WERI-Rb-1 (cell line): Measurements from ENCODE around the gene ZCCHC2.

Experiments
- DNase-seq: peaks from one replicate; pipeline ENCODE4 v3.0.0-alpha.2; 2020
- H3K27ac ChIP-seq: fragments of 250-450 bp; sonication (Bioruptor Pico); 2 replicates; pipeline ENCODE4 v1.5.1; 2020; ENCODE audit warnings: mild to moderate bottlenecking, moderate library complexity
- H3K27me3 ChIP-seq: fragments of 250-450 bp; sonication (Bioruptor Pico); 2 replicates; pipeline ENCODE4 v1.5.1; 2021; ENCODE audit warnings: mild to moderate bottlenecking, low read depth, moderate library complexity; ENCODE audit not compliant: insufficient read depth, severe bottlenecking
- H3K36me3 ChIP-seq: fragments of 250-450 bp; sonication (Bioruptor Pico); 2 replicates; pipeline ENCODE4 v1.5.1; 2020; ENCODE audit warnings: mild to moderate bottlenecking, moderate library complexity
- H3K4me3 ChIP-seq: 2 replicates; pipeline ENCODE4 v1.5.1; 2011; ENCODE audit warnings: low read depth, mild to moderate bottlenecking, control low read depth, low read length
- H3K9me3 ChIP-seq: fragments of 250-450 bp; sonication (Bioruptor Pico); 2 replicates; pipeline ENCODE4 v1.5.1; 2021; ENCODE audit warnings: mild to moderate bottlenecking, moderate library complexity; ENCODE audit not compliant: severe bottlenecking
- CTCF ChIP-seq: IDR thresholded peaks from 2 replicates; pipeline ENCODE4 v1.5.1; 2011; ENCODE audit warnings: low read depth, mild to moderate bottlenecking, control low read depth, inconsistent platforms, low read length

ZCCHC2 gene

GRCh38 chr18:62523631-62524439 lies 1.0 kb downstream of the ZCCHC2 start:
- Histone ChIP-seq H3K9me3 (no peaks in the 10 kb centered on the region), H3K27me3 (no peaks in the 10 kb centered on the region), H3K4me3 (peak overlapping the region; percentile 74), H3K36me3 (peaks cover 5% of the 10 kb centered on the region), H3K27ac (peak overlapping the region; percentile 82)
- peak; percentile 54 for DNase-seq
- TF ChIP-seq CTCF = no peak

- TF ChIP-seq CTCF = no peak
- Histone ChIP-seq H3K27ac (peak overlapping the region; percentile 82), H3K4me3 (peak overlapping the region; percentile 74), H3K36me3 (peaks cover 5% of the 10 kb centered on the region), H3K9me3 (no peaks in the 10 kb centered on the region), H3K27me3 (no peaks in the 10 kb centered on the region)
- peak; percentile 59 for DNase-seq
These were observed 1.8 kb downstream of the ZCCHC2 start for GRCh38 chr18:62524440-62525200.

- TF ChIP-seq CTCF = no peak
- Histone ChIP-seq H3K4me3 (peak overlapping the region; percentile 88; the same call in 1 of the 2 replicates), H3K27ac (no peak overlapping the region), H3K27me3 (no peaks in the 10 kb centered on the region), H3K9me3 (no peaks in the 10 kb centered on the region), H3K36me3 (peaks cover 5% of the 10 kb centered on the region)
- no peak for DNase-seq
These were observed 2.8 kb downstream of the ZCCHC2 start for GRCh38 chr18:62525608-62526007.

GRCh38 chr18:62526098-62527025 lies 3.5 kb downstream of the ZCCHC2 start:
- peaks cover 5% of the 10 kb centered on the region for H3K36me3 ChIP-seq
- H3K27ac ChIP-seq = peak overlapping the region; percentile 96
- TF ChIP-seq CTCF = no peak
- peak overlapping the region; percentile 88 for H3K4me3 ChIP-seq
- peak; percentile 88 for DNase-seq
- H3K9me3 ChIP-seq = no peaks in the 10 kb centered on the region
- H3K27me3 ChIP-seq = no peaks in the 10 kb centered on the region

GRCh38 chr18:62529597-62529996 lies 6.8 kb downstream of the ZCCHC2 start:
- no peak for DNase-seq
- Histone ChIP-seq H3K4me3 (no peak overlapping the region), H3K27me3 (no peaks in the 10 kb centered on the region), H3K27ac (no peak overlapping the region), H3K36me3 (peaks cover 5% of the 10 kb centered on the region), H3K9me3 (no peaks in the 10 kb centered on the region)
- no peak for TF ChIP-seq CTCF
